ENCODE data around the gene PEX5L.

DNA sequence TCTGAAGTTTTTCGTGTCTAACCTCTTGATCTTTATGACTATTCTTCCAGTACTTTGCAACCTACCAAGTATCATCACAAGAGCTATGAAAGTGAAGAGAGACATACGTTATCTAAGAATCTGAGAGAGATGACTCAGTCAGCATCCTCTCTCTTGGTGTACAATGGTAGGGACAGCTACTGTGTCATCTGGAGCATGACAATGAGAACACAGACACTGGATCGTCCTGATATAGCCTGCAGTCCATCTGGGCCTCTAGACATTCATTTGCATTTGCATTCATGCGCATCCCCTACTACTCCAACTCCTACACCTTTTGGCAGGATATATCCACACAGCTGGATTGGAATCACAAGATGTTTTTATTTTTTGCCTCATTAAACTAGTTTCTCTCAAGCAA, 115.2 kb downstream of the PEX5L start:
- no peak for TF ChIP-seq MXI1 (conservative IDR thresholded peaks at IDR 0.05; ENCODE audit: poor library complexity, severe bottlenecking)
- no peak for TF ChIP-seq TAF1 (IDR thresholded peaks at IDR 0.05; ENCODE audit: low read depth)
- TF ChIP-seq CTCF (IDR thresholded peaks at IDR 0.05; ENCODE audit: poor library complexity, severe bottlenecking): no peak
- TF ChIP-seq POLR2AphosphoS5 (IDR thresholded peaks at IDR 0.05): no peak
- TF ChIP-seq EP300 (conservative IDR thresholded peaks at IDR 0.05; ENCODE audit: poor library complexity, severe bottlenecking): no peak
